ENCODE results near the gene DENND4A.

DNA sequence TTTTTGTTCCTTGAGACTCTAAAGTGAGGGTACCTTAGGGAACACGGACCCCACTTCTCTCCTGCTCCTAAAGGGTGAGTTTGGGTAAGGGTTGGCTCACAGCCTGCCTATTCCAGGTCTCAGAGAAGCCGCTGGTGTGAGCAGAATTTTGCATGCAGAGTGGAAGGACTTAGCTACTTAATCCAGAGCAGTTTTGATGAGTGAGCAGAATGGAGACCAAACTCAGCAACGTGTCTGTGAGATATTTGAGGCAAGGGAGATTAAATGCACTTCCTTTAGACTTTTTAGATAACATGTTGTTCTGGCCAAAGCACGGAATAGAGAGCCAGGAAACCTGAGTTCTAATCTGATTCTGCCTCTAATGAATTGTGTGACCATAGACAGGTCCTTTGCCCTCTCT lies 165.2 kb downstream of the DENND4A start:
- TF ChIP-seq TAF1 (IDR thresholded peaks at IDR 0.05; ENCODE audit: borderline replicate concordance, low read depth, low read length) (no peak), POLR2A (IDR thresholded peaks at IDR 0.05; ENCODE audit: low read depth, low read length) (no peak), POLR2AphosphoS5 (IDR thresholded peaks at IDR 0.05; ENCODE audit: low read depth, low read length) (no peak)

Data from GM12892 (cell line).